OCI-M1 (cell line): ENCODE data around the gene GNMT.
A peak's percentile ranks its signal among the peaks of the same experiment; 100 is the strongest.
"Not testable (repeated sequence)": the region's sequence is repeated elsewhere in the genome, so short reads cannot be mapped to it uniquely, and the experiment has no call there.

Source experiments
- DNase-seq: peaks from one replicate; lab custom pipeline; 2025; lab: John Stamatoyannopoulos, UW

Gene GNMT

DNA sequence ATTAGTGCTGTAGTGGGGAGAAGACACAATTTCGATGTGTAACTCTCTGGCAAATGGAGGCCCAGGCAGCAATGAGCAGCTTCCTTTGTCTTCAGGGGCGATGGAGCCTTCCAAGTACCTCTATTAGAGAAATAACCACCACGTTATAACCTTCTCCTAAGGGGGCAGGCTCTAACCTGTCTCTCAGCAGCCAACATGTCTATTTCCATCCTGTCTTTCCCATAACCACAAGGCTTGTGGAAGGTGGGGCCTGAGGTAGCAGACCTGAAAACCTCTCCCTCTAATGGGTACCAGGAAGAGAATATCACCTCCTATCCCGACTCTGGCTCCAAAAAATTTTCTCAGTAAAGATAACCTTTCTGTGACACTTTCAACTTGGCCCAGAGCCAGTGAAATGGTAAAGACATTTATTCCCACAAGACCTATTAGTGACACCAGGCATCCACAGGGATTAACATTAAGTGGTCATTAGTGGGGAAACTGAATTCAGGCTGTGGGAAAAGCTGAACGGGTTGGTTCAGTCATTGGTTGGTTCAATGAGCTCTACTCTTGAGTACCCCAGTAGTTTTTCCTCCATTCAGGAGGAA is 14.5 kb downstream of the GNMT start:
- DNase-seq = no peak

DNA sequence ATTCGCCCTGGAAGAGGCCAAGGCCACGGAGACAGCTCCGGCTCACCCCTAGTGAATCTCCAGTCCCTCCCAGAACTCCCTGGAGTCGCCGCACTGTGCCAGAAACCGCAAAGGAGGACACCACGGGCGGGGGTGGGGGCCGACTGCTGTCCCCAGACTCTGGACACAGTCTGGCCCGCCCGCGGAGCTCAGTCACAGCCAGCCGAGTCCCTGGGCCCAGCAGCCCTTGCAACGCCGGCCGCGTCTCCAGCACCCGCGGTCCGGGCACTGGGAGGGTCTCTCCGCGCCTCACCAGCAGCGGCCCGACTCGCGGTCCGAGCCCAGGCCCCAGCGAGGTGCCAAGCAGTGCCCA is 17.9 kb downstream of the GNMT start:
- DNase-seq = peak; percentile 44

- DNase-seq = peak; percentile 96
Observed at GRCh38 chr6:42978839-42979522, 18.4 kb downstream of the GNMT start, which contains the start of gene PEX6. Gene PEX6, minus strand, starts transcription at chr6:42979181. Its CDS starts 31 bp downstream, at chr6:42979150.

GRCh38 chr6:42979523-42980177 is 19.1 kb downstream of the GNMT start:
- DNase-seq = no peak

DNA sequence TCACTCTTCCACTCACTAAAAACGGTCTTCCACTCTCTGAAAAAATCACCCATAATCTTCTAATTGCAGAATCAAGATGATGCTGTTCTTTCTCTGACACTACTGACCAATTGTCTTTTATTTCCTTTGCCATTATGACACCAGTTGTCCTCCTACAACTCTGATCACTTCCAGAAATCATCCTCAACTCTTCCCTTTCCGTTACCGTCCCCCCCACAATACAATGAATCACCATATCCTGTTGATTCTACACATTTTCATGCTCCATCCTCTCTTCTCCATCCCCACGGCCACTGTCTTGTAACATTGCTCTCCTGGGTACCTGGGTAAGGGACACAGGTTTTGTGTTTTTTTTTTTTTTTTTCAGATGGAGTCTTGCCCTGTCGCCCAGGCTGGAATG is 21.3 kb downstream of the GNMT start:
- DNase-seq = no peak

DNA sequence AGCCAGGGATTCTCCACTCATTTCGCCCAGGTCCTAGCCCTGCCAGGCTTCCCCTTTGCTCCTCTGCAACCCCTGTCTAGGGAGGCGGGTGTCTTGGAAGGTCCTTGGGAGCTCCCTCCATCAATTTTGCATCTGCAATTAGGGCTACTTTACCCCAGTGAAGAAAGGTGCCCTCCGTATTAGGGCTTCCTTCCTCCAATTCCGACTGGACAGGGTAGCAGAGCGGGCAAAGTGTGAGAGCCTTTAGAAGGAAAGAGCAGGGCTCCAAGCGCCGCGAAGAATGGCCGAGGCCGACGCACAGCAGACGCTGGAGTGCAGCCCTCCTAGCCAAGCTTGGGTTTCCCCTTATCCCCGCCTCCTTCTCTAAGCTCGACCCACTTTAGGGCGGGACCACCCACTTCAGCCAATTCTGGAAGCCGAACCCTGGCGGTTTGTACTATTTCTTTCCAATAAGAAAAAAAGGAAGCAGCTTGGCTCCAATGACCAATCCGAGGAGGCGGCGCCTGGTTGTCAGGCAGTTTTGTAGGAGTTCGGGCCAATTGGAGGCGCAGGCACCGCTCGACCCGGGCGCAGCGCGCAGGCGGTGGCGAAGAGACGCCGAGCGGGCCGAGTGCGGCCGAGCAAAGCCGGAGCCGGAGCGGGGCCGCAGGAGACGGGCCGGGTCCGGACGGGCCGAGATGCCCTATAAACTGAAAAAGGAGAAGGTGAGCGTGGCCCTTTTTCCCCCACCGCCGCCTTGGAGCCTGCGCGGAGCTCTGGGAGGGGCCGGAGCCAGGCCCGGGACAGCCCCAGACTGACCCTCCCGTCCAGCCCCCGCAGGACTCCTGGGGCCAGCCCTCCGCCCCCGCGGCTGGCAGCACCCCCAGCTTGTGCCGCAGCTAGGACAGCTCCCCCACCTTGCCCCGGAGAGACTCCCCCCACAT is 23.7 kb downstream of the GNMT start, which contains the start of gene PPP2R5D:
PPP2R5D (plus strand) TSS at position 570 of the 923 bp plus-strand sequence; CDS start at position 678, 108 bp downstream.
- peak; percentile 100 for DNase-seq

DNA sequence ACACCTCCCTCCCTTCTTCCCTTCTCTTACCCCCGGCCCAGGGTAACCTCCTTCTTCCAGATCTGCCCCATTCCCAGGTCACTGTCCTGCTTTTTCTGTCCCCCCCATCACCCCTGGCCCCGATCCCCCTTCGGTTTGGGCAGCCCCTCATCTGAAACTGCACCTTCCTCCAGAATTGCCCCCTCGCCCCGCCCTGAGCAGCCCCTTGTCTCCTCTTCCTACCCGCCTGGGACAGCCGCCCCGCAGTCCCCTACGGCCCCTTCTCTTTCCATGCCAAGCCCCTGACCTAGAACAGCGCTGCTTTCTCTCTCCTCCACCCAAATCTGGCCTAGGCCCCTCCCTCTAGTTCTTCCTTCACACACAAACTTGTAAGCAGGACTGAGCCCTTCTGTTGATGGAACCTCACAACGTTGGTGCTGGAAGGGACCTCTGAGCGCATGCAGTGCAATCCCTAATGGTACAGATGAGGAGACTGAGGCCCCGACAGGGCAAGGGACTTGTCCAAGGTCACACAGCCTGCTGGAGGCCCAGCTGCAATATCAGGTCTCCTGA is 24.4 kb downstream of the GNMT start:
- peak; percentile 51 for DNase-seq

DNA sequence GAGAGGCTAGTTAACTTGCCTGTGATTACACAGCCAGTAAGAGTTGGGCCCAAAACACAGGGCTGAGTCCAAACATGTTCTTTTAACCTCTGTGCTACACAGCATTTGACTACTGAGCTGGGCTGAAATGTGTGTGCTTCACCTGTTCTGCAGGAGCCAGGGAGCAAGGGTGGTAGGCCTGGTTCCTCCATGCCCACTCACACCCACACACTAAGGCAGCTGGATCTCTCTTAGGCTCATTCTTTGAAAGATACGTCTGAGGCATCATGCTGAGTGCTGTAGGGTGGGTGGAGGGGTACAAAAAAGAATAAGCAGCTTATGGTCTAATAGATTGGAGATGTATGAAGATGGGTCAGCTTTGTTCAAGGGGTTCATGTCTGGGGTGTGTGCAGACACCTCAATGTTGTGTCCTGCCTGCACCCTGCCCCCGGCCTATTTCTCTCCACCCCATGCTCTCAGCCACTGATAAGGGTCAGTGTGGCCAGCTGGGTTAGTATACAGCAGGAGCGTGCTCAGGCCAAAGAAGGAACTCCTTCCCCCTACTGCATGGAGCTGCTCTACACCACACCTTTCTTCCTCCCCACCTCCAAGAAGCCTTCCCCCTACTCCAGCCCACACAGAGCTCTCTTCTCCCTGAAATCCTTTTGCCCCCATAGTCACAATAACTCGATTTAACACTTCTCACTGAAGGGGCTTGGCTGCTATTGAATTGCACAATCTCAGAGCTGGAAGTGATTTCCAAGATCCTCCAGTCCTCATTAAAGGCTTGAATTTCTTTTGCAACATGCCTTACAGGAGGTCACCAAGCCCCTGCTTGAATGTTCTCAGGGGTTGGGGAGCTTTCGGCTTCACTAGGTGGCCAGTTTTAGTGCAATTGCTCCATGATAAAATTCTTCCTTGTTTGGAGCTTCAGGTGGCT is 27.2 kb downstream of the GNMT start:
- DNase-seq = peak; percentile 66

DNA sequence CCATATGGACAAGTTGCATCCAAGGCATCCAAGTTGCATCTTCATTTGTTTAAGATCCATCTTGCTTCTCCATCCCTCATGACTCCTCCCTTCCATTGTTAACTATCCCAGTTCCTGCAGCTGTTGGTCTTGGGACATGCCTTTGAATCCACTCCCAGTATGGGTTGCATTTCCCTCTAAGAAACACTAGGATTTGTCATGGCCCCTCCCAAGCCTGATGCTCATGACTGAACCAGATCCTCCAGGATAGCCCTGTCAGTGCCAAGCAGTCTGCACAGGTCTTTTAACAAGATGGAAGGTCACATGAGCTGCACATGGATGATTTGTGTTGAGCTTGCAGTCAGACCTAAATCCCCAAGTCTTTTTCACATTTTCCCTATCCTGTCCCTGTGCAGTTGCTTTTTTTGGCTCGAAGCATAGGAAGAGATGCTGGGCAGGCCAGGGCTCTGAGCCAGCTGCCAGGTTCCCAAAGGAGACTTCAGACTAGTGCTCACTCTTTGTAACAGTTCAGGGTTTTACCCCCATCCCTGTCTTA is 28.0 kb downstream of the GNMT start:
- DNase-seq = no peak

- no peak for DNase-seq
Observed at GRCh38 chr6:42989923-42990322, 29.4 kb downstream of the GNMT start.

- DNase-seq = no peak
Observed at GRCh38 chr6:42993445-42993844, 32.9 kb downstream of the GNMT start.

GRCh38 chr6:42996513-42996912 is 36.0 kb downstream of the GNMT start:
- DNase-seq = no peak

DNA sequence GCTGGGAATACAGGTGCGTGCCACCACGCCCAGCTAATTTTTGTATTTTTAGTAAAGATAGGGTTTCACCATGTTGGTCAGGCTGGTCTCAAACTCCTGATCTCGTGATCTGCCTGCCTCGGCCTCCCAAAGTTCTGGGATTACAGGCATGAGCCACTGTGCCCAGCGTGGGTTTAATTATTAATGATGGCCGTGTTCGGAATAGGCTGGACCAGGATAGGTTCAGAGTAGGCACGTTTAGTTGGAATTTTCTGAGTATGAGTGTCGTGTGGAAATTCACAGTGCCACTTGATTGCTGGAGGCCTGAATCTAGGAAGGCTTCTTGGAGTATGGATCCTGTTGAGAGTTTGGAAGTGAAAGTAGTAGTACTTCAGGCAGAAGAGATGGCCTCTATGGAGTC is 37.7 kb downstream of the GNMT start:
- not testable (repeated sequence) for DNase-seq

DNA sequence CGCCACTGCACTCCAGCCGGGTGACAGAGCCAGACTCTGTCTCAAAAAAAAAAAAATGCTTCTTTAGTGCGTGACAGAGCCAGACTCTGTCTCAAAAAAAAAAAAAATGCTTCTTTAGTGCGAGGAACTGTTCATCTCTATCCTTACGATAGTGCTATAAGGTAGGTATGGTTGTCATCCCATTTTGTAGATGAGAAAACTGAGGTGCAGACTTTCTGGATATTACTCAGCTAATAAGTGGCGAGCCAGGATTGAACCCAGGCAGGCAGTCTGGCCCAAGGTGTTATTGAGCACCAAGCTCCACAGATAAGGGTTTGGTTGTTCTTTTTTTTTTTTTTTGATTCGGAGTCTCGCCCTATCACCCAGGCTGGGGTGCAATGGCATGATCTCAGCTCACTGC is 41.3 kb downstream of the GNMT start:
- DNase-seq = no peak

- DNase-seq = no peak
Observed at GRCh38 chr6:43005844-43006243, 45.3 kb downstream of the GNMT start.

GRCh38 chr6:43006251-43006650 is 45.7 kb downstream of the GNMT start:
- DNase-seq = no peak

DNA sequence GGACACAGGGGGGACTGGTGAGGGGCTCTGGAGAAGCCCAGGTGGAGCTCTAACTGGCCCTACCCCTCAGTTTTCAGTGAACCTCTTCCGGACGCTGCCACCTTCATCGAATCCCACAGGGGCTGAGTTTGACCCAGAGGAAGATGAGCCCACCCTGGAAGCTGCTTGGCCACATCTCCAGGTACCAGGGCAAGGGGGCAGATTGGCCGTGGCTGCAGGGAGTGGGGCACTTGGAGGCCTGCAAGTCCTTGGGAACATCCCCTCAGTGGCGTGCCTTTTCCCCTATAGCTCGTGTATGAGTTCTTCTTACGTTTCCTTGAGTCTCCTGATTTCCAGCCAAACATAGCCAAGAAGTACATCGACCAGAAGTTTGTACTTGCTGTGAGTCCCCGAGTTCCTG is 46.6 kb downstream of the GNMT start:
- no peak for DNase-seq

- DNase-seq = peak; percentile 55
Observed at GRCh38 chr6:43009124-43009523, 48.6 kb downstream of the GNMT start.

- no peak for DNase-seq
Observed at GRCh38 chr6:43011207-43011606, 50.7 kb downstream of the GNMT start.

- no peak for DNase-seq
Observed at GRCh38 chr6:43012364-43012763, 51.8 kb downstream of the GNMT start.
